Thyroid gland (tissue), 4 donors: ENCODE measurements around the gene TMPRSS11A.

Experiments used
- POLR2A ChIP-seq, 2 donors: fragments of 450-650 bp; IDR thresholded peaks; one replicate each; pipeline ENCODE4 v1.6.1; 2017; ENCODE audit warnings: antibody characterized with exemption in 2 of 2, mild to moderate bottlenecking in 2 of 2, moderate library complexity in 1 of 2
- TF ChIP-seq, protein P1 (sequence below), 6 experiments: fragments of 200-600 bp in 3 of 6; fragments of 450-650 bp in 3 of 6; sonication (generic) in 3 of 6; IDR thresholded peaks; one replicate each; pipeline ENCODE4 v1.5.1; 2016 to 2019; ENCODE audit warnings: antibody characterized with exemption in 6 of 6, mild to moderate bottlenecking in 2 of 6, inconsistent platforms in 1 of 6, moderate library complexity in 1 of 6

- TF ChIP-seq, protein P1, sequence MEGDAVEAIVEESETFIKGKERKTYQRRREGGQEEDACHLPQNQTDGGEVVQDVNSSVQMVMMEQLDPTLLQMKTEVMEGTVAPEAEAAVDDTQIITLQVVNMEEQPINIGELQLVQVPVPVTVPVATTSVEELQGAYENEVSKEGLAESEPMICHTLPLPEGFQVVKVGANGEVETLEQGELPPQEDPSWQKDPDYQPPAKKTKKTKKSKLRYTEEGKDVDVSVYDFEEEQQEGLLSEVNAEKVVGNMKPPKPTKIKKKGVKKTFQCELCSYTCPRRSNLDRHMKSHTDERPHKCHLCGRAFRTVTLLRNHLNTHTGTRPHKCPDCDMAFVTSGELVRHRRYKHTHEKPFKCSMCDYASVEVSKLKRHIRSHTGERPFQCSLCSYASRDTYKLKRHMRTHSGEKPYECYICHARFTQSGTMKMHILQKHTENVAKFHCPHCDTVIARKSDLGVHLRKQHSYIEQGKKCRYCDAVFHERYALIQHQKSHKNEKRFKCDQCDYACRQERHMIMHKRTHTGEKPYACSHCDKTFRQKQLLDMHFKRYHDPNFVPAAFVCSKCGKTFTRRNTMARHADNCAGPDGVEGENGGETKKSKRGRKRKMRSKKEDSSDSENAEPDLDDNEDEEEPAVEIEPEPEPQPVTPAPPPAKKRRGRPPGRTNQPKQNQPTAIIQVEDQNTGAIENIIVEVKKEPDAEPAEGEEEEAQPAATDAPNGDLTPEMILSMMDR (IDR thresholded peaks at IDR 0.05), result no peak
- no peak for TF ChIP-seq POLR2A (IDR thresholded peaks at IDR 0.05)
Observed at GRCh38 chr4:67885762-67886161, 77.5 kb downstream of the TMPRSS11A start.
